GM19324 (cell line): ENCODE data around the gene SV2C.
"Not testable (repeated sequence)": the region's sequence is repeated elsewhere in the genome, so short reads cannot be mapped to it uniquely, and the experiment has no call there.

Experiments used
- ATAC-seq: cut with Tn5 transposase; IDR thresholded peaks from one replicate; pipeline ENCODE4 v1.9.1; 2021; ENCODE audit warnings: mild to moderate bottlenecking, moderate library complexity; ENCODE audit not compliant: unreplicated experiment, low FRiP score

The SV2C gene

GRCh38 chr5:76333571-76333970 is 250.4 kb downstream of the SV2C start:
- no peak for ATAC-seq

GRCh38 chr5:76334574-76334973 is 251.4 kb downstream of the SV2C start:
- ATAC-seq, result no peak

- not testable (repeated sequence) for ATAC-seq
Measured at GRCh38 chr5:76335451-76335850, 252.3 kb downstream of the SV2C start.

- ATAC-seq, result not testable (repeated sequence)
Measured at GRCh38 chr5:76336253-76336809, 253.1 kb downstream of the SV2C start.

GRCh38 chr5:76337953-76338451 is 254.8 kb downstream of the SV2C start:
- no peak for ATAC-seq

GRCh38 chr5:76339919-76340318 is 256.7 kb downstream of the SV2C start:
- no peak for ATAC-seq

- ATAC-seq, result no peak
Measured at GRCh38 chr5:76341651-76342334, 258.6 kb downstream of the SV2C start.

GRCh38 chr5:76342474-76342873 is 259.3 kb downstream of the SV2C start:
- ATAC-seq, result no peak

GRCh38 chr5:76345582-76345981 is 262.4 kb downstream of the SV2C start:
- ATAC-seq, result no peak

- peak; percentile 17 for ATAC-seq
Measured at GRCh38 chr5:76351176-76351575, 268.0 kb downstream of the SV2C start.

GRCh38 chr5:76351577-76351976 is 268.4 kb downstream of the SV2C start:
- peak; percentile 94 for ATAC-seq

- no peak for ATAC-seq
Measured at GRCh38 chr5:76356887-76357286, 273.7 kb downstream of the SV2C start.

GRCh38 chr5:76363352-76364225 is 280.4 kb downstream of the SV2C start:
- no peak for ATAC-seq

GRCh38 chr5:76364226-76364589 is 281.0 kb downstream of the SV2C start:
- no peak for ATAC-seq

GRCh38 chr5:76365561-76365960 is 282.4 kb downstream of the SV2C start:
- ATAC-seq, result no peak

GRCh38 chr5:76366596-76366995 is 283.4 kb downstream of the SV2C start:
- no peak for ATAC-seq

- no peak for ATAC-seq
Measured at GRCh38 chr5:76367623-76368371, 284.6 kb downstream of the SV2C start.

GRCh38 chr5:76368941-76369340 is 285.8 kb downstream of the SV2C start:
- ATAC-seq, result no peak

- ATAC-seq, result not testable (repeated sequence)
Measured at GRCh38 chr5:76369668-76370067, 286.5 kb downstream of the SV2C start.

- no peak for ATAC-seq
Measured at GRCh38 chr5:76371960-76372322, 288.8 kb downstream of the SV2C start.
